ENCODE measurements around the gene SKI. TPM values are rescaled to one million over a fixed set of nuclear protein-coding genes. Genes with fewer than 3 reads are reported as not detected.

The SKI gene
- total RNA-seq, 3 donors from 2014 or later: 26.8 to 86.6 (median 29.0) TPM

DNA sequence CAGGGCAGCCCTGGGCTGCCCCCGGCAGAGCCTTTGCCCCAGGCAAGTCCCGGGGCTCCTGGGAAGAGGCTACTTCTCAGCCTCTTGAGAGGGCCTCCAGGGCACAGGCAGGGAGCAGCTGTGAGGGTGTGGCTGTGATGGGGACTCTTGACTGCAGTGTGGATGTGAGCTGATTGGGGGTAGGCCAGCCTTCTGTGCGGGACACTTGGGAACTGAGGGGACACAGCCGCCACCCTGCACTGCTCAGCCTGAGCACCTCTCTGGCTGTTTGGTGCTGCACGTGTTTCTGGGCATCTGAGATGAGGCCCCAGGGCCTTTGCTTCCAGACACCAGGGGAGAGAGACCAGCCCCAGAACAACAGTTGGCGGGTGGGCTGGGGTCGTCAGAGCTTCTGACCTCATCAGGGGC lies 62.1 kb downstream of the SKI start:
- intact Hi-C loops (cut with DNase I, micrococcal nuclease): no loop called here
- H3K4me3 ChIP-seq: no peak overlapping the region
- H3K36me3 ChIP-seq (ENCODE audit: low read depth): no peaks in the 10 kb centered on the region
- peaks cover 9% of the 10 kb centered on the region for H3K4me1 ChIP-seq (ENCODE audit: low read depth)
- ATAC-seq (peak; percentile 24), DNase-seq (no peak)
- TF ChIP-seq, protein P1, sequence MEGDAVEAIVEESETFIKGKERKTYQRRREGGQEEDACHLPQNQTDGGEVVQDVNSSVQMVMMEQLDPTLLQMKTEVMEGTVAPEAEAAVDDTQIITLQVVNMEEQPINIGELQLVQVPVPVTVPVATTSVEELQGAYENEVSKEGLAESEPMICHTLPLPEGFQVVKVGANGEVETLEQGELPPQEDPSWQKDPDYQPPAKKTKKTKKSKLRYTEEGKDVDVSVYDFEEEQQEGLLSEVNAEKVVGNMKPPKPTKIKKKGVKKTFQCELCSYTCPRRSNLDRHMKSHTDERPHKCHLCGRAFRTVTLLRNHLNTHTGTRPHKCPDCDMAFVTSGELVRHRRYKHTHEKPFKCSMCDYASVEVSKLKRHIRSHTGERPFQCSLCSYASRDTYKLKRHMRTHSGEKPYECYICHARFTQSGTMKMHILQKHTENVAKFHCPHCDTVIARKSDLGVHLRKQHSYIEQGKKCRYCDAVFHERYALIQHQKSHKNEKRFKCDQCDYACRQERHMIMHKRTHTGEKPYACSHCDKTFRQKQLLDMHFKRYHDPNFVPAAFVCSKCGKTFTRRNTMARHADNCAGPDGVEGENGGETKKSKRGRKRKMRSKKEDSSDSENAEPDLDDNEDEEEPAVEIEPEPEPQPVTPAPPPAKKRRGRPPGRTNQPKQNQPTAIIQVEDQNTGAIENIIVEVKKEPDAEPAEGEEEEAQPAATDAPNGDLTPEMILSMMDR (IDR thresholded peaks at IDR 0.05): no peak
- H3K9me3 ChIP-seq: no peaks in the 10 kb centered on the region

DNA sequence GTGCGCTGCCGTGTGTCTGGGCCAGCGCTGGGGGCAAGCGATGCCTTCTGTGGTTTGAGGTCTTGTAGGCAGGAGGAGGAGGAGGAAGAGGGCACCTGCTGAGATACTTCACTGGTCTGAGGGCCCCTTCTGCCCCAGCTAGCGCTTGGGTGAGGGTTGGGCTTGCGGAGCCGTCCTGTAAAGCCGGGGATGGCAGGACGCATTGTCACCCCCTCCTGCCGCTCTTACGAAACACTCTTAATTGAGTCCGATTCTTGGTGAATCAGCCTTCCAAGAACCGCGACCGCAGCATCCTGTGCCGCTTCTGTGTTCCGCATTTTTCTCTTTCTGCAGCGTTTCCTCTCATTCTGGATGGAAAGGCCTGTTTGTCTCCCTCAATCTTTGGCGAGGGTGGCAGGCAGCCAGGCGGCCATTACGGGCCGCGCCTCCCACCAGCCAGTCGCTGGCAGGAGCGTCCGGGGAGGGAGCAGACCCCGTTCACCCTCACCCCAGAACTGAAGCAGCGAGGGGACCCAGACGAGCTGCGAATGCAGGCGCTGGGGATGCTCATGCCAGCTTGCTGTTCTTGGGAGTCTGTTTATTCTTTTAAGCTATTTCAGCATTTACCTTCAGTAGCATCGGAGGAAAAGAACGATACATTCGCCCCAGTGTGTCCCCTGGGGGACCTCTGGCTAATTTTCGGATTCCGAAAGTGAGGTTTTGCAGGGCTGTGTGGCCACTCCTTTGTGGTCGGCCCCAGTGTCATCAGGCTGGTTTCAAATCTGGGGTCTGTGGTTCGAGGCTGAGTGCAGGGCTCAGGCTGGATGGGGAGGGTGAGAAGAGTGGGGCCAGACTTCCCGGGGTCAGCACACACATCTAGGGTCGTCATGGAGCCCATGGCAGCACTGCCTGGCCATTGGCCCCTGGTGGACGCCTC lies 62.7 kb downstream of the SKI start:
- no peaks in the 10 kb centered on the region for H3K9me3 ChIP-seq
- peak; percentile 79 for ATAC-seq

DNA sequence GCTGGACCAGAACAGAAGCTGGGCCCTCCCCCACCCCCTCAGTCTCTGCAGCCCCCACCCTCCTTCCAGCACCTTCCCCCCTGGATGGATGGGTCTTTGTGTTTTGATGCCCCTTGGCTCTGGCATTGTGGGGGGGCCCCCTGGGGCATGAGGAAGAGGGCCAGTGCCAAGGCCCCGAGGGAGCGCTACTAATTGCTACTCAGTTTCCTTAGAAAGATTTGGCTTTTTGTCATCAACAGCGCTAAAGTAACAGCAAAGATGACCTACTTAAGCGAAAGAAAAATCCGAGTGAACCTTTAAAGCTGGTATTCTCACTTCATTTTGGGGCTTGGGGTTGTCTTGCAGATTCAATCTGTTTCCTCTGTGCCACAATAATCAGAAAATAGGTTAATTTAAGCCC lies 63.5 kb downstream of the SKI start:
- Histone ChIP-seq H3K4me1 (ENCODE audit: low read depth) (peaks cover 9% of the 10 kb centered on the region), H3K36me3 (ENCODE audit: low read depth) (no peaks in the 10 kb centered on the region), H3K4me3 (no peak overlapping the region), H3K9me3 (no peaks in the 10 kb centered on the region)
- TF ChIP-seq, protein P1 (IDR thresholded peaks at IDR 0.05): no peak
- ATAC-seq: no peak
- intact Hi-C loops (cut with DNase I, micrococcal nuclease): no loop called here
- no peak for DNase-seq

More for the DNA sequence above, 62.7 kb downstream of the SKI start:
- H3K36me3 ChIP-seq (ENCODE audit: low read depth): no peaks in the 10 kb centered on the region
- H3K4me3 ChIP-seq: no peak overlapping the region
- peaks cover 9% of the 10 kb centered on the region for H3K4me1 ChIP-seq (ENCODE audit: low read depth)
- intact Hi-C loops (cut with DNase I, micrococcal nuclease): no loop called here
- TF ChIP-seq, protein P1 (IDR thresholded peaks at IDR 0.05): no peak
- peak; percentile 72 to 86 (median 79) for DNase-seq

DNA sequence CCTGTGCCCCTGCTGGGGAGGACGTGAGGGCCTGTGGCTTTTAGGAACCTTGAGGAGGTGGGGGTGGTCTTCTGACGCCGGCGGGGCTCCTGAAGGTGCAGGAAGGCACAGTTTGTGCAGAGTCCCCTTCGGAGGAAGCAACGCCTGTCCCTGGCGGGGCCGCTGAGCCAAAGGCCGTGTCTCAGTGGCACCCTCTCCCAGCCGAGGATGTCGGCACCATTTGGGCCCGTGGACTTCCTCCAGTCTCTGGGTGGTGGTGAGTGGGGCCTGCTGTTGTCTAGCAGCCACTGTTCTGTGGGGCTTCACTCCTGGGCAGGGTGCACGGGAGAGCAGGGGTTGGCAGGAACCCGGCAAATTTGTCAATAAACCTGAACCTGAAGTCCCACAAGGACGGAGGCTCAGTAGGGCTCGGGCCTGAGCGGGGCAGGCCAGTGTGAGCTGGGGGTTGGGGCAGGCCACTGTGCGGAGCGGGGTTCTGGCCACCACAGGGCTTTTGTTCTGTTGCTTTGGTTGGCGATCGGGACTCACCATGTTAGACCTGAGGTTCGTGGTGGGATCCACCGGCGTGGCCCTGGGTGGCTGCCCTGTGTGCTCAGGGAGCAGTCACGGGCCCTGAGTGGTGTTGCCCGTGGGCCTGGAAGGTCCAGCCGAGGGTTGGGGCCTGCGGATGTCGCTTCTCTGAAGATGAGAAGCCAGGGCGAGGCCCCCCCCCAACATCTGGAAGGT lies 64.8 kb downstream of the SKI start:
- H3K9me3 ChIP-seq: no peaks in the 10 kb centered on the region
- TF ChIP-seq, protein P1 (IDR thresholded peaks at IDR 0.05): no peak
- H3K4me3 ChIP-seq: no peak overlapping the region
- ATAC-seq (no peak), DNase-seq (no peak)
- peaks cover 9% of the 10 kb centered on the region for H3K4me1 ChIP-seq (ENCODE audit: low read depth)
- H3K36me3 ChIP-seq (ENCODE audit: low read depth): no peaks in the 10 kb centered on the region
- intact Hi-C loops (cut with DNase I, micrococcal nuclease): no loop called here

DNA sequence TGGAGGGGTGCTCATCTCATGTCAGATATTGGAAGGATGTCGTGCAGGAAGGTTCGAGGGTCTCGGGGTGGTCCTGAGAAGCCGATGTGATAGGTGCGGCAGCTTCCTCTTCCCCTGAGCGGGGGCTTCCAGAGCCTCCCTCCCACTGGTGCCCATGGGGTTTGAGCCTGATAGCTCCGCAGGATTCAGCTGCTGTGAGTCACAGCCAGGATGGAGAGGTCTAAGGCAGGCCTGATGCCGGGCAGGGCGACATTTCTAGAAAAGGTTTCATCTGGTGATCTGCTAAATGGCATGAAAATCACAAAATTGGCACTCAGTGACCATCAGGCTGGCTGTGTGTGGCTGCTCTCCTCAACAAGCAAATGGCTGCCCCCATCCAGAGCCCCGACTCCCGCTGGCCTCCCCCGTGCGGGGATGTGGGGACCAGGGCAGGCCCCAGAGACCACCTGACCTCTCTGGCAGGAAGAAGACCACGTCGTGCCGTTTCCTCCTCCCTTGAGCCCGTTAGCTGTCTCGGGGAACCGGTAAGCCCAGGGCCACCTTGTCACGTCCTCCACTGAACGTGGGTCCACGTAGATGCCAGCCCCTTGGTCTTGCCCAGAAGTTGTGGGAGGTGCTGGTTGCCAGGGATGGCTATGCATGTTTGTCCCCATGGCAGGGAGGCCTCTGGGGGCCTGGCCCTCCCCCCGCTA lies 66.1 kb downstream of the SKI start:
- no peaks in the 10 kb centered on the region for H3K36me3 ChIP-seq (ENCODE audit: low read depth)
- TF ChIP-seq, protein P1 (IDR thresholded peaks at IDR 0.05): no peak
- peaks cover 9% of the 10 kb centered on the region for H3K4me1 ChIP-seq (ENCODE audit: low read depth)
- no peak overlapping the region for H3K4me3 ChIP-seq
- no peak for DNase-seq
- H3K9me3 ChIP-seq: no peaks in the 10 kb centered on the region
- ATAC-seq: no peak
- intact Hi-C loops (cut with DNase I, micrococcal nuclease): no loop called here

Data from mucosa of descending colon (tissue), 3 donors.